NCI-H524 (cell line): ENCODE data around the gene TLE5.

Source experiments
- DNase-seq, 2 experiments: peaks; one replicate each; lab custom pipeline; 2025; lab: John Stamatoyannopoulos, UW

TLE5 gene

DNA sequence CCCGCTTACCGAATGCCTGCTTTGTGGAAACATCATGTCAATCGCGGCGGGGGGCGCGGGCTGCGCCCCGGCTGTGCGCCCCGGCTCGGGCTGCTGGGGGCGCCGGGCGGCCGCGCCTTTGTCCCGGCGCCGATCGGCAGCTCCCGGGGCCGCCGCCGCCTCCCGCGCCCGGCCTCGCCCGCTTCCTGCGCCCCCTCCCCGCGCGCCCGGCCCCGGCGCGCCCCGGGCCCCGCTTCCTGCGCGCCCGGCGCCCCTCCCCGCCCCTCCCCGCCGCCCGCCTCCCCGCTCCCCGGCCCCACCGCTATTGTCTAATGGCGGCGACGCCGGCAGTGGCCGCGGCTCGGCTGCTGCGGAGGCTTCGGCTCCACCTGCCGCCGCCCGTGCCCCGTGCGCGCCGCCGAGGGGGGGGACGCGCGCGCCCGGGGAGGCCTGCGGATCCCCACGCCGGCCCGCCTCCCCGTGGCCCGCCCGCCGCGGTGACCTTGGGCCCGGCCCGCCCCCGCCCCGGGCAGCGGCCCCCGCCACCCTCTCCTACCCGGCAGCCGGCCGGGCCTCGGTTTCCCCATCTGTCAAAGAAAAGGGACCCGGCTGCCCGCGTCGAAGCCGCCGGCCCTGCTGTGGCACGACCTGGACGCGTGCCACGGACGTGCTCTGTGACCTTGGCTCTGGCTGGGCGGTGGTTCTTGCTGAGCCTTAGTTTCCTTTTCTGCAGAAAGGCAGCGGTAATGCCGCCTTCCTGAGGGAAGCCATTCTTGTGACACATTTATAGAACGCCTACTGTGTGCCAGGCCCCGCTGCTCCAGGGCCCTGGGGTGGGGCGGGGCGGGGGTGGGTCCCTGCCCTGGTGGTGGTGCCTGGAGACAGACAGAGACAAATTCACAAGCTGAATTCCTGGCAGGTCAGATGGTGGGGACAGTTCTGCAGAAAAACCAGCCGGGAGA lies at the start of gene TLE5:
TSS of gene TLE5 (minus strand) at position 331 of the 941 bp plus-strand sequence. CDS start at position 36, 295 bp downstream.
- peak in 1 of 2 experiments; percentile 51 for DNase-seq

DNA sequence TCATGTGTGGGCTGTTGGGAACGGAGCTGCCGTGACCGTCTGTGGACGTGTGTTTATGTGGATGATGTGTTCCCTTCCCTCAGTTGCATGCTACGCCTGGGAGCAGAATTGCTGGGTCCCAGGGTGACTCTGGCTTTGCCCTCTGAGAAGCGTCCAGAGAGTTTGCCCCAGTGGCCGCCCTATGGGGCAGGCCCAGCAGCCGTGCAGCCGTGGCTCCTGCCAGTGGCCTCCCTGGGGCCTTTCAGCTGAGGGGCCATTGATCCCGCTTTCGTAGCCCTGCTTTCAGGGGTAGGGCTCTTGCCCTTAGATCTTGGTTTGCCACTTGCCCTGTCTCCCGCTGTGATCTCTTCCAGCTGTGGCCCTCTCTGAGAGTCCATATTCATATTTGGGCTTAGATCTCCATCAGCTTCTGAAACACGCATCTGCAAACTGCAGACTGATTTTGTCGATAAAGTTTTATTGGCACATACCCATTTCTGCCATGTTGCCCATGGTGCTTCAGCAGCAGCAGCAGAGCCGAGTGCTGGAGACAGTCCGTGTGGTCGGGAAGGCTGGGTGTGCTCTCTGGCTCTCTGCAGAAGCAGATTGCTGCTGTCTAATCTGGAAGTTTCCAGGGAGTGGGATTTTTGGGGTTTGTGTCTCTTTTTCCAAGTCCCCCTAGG lies 49.4 kb upstream of the TLE5 start:
- no peak for DNase-seq

DNA sequence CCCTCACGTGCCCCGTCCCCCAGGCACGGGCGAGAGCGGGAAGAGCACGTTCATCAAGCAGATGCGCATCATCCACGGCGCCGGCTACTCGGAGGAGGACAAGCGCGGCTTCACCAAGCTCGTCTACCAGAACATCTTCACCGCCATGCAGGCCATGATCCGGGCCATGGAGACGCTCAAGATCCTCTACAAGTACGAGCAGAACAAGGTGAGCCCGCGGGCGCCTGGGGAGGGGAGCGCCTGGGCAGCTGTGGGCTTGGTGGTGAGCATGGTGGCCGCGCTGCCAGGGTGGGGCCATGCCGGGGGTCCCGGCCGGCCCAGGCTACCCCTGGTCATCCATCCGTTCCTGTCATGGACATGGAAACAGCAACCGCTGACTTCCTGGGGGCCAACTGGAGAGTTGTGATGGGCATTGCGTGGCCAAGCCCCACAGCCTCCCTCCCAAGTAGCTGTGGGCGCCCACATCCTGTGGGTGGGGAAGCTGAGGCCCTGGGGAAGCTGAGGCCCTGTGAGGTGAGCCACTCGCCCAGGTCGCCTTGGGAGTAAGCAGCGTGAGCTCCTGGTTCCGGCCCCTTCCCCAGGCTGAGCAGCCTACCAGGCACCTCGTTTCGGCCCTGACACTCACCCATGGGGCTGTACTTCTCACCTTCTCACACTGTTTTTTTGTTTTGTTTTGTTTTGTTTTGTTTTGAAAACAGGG lies 48.0 kb upstream of the TLE5 start:
- DNase-seq, result no peak

DNA sequence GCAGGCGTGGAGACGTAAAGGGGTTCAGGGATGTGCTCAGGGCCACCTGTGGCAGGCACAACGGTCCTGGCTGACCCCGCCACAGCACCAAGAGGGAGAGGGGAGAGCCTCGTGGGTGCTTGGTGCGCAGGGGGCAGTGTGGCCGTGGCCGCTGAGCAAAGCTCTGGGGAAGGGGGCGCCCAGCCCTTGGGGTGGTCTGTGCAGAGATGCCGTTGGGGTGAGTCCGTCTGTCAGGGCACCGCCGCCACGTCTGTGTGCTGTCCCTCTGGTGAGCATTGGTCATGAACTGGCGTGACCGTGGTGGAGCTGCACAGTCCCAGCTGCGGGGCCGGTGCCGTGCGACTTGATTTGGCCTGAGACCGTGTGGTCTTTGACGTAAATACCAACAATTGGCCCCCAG lies 47.2 kb upstream of the TLE5 start:
- DNase-seq, result no peak

GRCh38 chr19:3108775-3109174 lies 46.5 kb upstream of the TLE5 start:
- DNase-seq, result peak; percentile 17 to 69

DNA sequence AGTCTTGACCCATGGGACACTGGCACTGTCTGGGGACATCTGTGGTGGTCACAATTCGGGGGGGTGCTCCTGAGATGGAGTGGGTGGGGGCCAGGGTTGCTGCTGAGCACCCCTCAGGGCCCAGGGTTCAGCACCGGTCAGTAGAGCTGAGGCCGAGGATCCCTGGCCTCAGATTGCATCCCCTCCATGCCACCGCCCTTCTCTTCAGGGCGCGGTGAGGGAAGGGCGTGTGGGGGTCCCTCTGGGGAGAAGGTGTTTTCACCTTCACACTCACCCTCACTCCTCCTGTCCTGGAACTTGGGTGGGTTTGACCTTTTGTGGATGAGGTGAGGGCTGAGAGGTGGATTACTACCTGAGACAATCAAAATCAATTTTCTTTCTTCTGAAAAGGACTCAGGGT lies 45.4 kb upstream of the TLE5 start:
- DNase-seq, result no peak

- DNase-seq, result no peak
Observed at GRCh38 chr19:3106509-3107141, 44.3 kb upstream of the TLE5 start.

DNA sequence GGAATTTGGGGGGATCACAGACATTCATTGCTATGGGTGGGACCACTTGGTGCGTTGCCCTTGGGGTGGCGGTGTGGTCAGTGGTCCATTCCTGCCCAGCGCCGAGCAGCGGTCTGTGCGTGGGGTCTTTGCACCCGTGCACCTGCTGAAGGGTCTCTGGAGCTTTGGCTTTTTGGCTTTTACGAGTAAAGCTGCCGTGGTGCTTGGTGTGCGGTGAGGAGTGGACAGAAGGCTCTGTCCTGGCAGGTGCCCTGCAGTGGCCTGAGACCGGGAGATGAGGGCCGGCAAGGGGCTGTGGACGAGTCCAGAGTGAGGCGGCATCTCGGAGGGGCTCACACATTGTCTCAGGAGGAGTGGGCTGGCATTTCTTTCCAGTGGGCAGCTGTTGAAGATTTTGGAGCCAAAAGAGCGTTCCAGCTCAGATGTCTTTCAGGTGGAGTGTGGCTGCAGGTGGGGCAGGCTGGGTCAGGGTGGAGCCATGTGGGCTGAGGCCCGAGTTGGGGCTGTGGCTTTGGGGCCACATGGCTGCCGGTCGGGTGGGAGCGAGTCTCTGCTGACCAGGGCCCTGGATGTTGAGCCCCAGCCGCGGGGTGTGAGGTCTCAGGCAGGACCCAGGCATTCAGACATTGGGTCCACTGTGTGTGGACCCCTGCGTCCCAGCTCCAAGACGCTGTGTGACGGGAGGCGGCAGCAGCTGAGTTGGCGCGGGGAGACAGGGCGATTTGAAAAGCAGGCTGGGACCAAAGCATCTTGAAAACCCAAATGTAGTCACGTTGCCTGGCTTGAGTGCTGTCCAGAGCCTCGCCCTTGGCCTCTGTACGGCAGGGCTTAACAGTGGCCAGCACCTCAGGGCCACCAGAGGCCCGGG lies 43.6 kb upstream of the TLE5 start:
- DNase-seq, result no peak

DNA sequence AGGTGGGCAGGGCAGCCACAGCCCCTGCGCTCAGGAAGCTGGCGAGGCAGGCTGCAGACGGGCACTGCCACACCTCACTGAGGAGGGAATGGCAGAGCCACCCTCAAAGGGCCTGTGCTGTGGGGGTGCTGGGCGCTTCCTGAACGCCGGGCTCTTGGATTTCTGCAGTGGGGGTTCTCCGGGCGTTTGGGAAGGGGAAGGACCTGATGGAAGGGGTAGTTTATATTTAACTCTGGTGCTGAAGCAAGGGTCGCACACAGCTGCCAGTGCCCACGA lies 42.4 kb upstream of the TLE5 start:
- no peak for DNase-seq

DNA sequence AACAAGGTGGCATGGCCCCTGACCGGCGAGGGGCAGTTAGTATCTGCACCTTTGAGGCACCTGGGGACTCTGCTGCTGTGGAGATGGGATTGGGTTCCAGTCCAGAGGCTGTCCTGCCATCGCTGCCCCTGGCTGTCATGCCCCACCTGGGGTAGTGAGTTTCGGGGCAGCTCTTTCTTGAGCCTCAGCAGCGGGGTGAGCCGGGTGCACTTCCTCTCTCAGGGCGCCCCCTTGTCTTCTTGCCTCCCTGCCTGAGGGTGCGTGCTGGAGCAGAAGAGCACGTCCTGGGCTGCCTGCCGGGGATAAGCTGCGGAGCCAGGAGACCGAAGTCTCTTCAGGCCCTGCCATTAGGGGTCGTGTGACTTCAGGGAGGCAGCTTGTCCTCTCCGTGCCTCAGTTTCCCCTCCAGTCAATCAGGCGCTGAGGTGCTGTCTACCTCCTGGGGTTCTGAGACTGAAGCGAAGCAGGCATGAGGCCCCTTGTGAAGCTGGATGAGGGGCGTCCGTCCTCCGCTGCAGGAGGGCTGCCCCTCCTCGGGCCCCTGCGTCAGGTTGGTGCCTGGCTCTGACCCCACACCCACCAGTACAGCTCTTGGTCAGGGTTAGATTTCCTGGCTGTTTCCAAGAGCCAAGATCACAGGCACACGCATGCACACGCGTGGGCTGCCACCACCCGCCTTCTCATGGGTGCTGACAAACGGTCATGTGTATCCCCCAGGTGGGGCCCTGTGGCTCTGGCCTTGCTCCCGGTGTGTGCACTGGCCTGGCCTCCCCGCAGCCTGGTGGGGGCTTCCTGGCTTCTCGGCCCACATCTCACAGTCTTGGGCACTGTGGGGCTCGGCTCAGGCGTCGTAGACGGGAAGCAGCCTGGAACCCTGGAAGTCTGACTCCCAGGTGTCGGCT lies 40.2 kb upstream of the TLE5 start:
- no peak for DNase-seq

GRCh38 chr19:3100747-3101730 lies 38.7 kb upstream of the TLE5 start:
- DNase-seq, result no peak

GRCh38 chr19:3100331-3100730 lies 38.0 kb upstream of the TLE5 start:
- DNase-seq, result peak in 1 of 2 experiments; percentile 38

GRCh38 chr19:3099347-3100145 lies 37.3 kb upstream of the TLE5 start:
- no peak for DNase-seq

GRCh38 chr19:3098515-3099346 lies 36.4 kb upstream of the TLE5 start:
- DNase-seq, result no peak

DNA sequence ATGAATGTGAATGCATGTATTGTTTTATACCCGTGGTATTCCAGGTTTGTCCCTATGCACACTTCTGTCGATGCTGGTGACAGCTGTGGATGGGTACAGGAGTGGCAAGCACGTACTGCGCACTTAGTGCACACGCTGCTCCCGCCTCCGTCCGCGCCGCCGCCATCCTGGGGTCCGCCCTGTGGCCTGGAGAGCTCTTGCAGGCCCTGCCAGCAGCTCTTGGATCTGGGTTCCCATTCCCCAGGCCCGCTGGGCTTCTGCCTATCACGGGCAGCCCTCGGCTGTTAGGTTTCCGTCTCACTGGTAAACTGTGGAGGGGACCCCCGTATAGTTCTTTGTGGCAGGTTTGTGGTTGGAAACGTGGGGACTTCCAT lies 35.8 kb upstream of the TLE5 start:
- DNase-seq, result no peak

- DNase-seq, result no peak
Observed at GRCh38 chr19:3097442-3097871, 35.2 kb upstream of the TLE5 start.

GRCh38 chr19:3096902-3097326 lies 34.6 kb upstream of the TLE5 start:
- no peak for DNase-seq
